ENCODE measurements around the gene KLF7.

KLF7 gene

DNA sequence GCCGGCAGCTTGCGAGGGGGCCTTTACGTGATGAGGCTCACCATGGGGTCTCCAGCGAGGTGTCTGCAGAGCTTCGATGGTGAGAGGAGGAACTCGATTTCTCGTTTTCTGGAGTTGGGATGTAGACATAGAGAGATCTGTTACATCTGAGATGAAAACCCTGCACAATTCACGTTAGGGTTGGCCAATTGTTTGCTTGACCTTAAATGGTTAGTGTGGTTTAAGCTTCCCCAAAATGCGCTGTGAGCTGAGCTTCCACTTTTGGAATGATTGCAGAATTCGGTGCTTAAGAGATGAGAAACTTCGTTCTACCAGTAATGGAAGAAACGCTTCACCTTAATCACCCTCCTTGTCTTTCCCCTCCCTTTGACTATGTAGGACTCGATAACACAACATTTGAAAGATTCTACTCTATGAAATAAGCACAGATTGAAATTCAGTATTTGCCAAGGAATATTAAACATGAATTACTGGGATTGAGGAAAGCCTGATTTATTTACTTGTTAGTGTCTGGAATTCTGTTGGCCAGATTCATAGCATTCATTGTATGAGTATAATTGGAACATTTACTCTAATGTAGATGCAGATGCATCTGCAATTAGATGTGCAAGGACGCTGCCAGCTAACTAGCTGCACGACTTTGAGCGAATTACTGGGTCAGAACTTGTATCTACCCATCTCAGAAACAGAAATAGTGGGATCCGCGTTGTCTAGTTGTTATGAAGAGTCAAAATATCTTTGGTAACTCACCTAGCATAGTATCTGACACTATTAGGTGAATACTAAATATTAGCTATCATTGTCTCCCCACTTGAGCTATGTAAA is 1.6 kb upstream of the KLF7 start:
- no peaks in the 10 kb centered on the region for H3K36me3 ChIP-seq (ENCODE audit: control insufficient read depth, insufficient read depth, low read length)
- WGBS, 2 experiments, result 15 to 25% methylated on average over 16 to 18 of the region's 18 CpGs
- H3K9me3 ChIP-seq (ENCODE audit: control insufficient read depth, low read length), result no peaks in the 10 kb centered on the region
- peak overlapping the region; percentile 69 for H3K4me3 ChIP-seq (ENCODE audit: insufficient read depth, low read depth, low read length)
- H3K27ac ChIP-seq (ENCODE audit: insufficient read depth, low read depth, low read length, poor library complexity, severe bottlenecking), result peak overlapping the region; percentile 100
- peaks cover 15% of the 10 kb centered on the region for H3K27me3 ChIP-seq (ENCODE audit: control insufficient read depth, insufficient read depth, low read length, poor library complexity, severe bottlenecking)
- peaks cover 28% of the 10 kb centered on the region for H3K4me1 ChIP-seq (ENCODE audit: control insufficient read depth, insufficient read depth, low read length)

DNA sequence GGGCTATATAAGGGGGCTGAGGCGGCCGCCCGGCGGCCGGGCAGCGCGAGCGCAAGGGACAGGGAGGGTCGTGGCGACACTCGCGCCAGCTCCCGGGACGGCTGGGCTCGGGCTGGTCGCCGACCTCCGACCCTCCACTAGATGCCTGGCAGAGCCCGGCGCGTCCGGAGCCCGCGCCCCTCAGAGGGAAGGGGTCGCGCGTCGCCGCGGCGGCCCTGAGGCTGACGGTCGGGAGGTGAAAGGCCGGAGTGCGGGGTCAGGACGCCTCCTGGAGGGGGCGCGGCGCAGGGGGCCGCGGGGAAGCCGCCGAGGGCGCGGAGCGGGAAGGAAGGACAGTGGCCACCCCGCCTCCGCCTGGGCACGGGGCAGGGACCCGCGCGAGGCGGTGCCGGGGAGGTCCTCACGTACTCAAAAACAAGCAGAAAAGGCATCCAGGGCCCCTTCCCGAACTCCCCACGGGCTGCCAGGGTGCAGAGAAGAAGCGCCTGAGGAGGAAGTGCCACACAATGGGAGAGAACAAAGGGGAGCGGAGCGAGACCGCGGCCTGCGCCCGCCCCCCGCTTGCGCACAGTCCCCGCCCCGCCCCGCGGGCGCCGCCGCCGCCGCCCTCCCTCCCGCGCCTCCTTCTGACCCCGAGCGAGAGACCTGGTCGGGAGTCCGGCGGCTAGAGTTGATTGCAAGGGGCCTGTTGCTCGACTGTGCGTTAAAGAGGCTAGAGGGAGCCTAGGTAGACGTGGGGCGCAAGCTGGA is 776 bp upstream of the KLF7 start:
- 0% methylated on average over 86 of the region's 86 CpGs for WGBS, 2 experiments
- Histone ChIP-seq H3K4me3 (ENCODE audit: insufficient read depth, low read depth, low read length) (peak overlapping the region; percentile 69), H3K36me3 (ENCODE audit: control insufficient read depth, insufficient read depth, low read length) (no peaks in the 10 kb centered on the region), H3K27ac (ENCODE audit: insufficient read depth, low read depth, low read length, poor library complexity, severe bottlenecking) (peak overlapping the region; percentile 100), H3K9me3 (ENCODE audit: control insufficient read depth, low read length) (no peaks in the 10 kb centered on the region), H3K4me1 (ENCODE audit: control insufficient read depth, insufficient read depth, low read length) (peaks cover 31% of the 10 kb centered on the region), H3K27me3 (ENCODE audit: control insufficient read depth, insufficient read depth, low read length, poor library complexity, severe bottlenecking) (peaks cover 15% of the 10 kb centered on the region)

DNA sequence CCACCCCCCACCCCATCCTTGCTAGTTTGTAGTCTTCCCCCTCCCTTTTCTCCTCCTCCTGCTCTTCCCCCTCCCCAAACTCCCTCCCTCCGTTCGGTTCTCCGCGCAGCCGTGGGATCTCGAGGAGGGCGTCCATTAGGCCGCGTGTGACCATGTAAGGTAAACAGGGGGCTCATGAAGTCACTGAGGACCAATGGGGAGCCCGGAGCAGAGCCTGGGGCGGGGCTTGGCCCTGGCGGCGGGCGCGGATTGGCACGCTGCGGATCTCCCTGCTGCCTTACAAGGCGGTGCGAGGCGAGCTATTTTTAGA is 246 bp upstream of the KLF7 start:
- peaks cover 36% of the 10 kb centered on the region for H3K4me1 ChIP-seq (ENCODE audit: control insufficient read depth, insufficient read depth, low read length)
- peaks cover 15% of the 10 kb centered on the region for H3K27me3 ChIP-seq (ENCODE audit: control insufficient read depth, insufficient read depth, low read length, poor library complexity, severe bottlenecking)
- H3K4me3 ChIP-seq (ENCODE audit: insufficient read depth, low read depth, low read length), result peak overlapping the region; percentile 69
- peak overlapping the region; percentile 100 for H3K27ac ChIP-seq (ENCODE audit: insufficient read depth, low read depth, low read length, poor library complexity, severe bottlenecking)
- no peaks in the 10 kb centered on the region for H3K36me3 ChIP-seq (ENCODE audit: control insufficient read depth, insufficient read depth, low read length)
- no peaks in the 10 kb centered on the region for H3K9me3 ChIP-seq (ENCODE audit: control insufficient read depth, low read length)
- WGBS, 2 experiments, result 0 to 1% methylated on average over 20 of the region's 20 CpGs

GRCh38 chr2:207164006-207164831 is 1.5 kb downstream of the KLF7 start:
- Histone ChIP-seq H3K27ac (ENCODE audit: insufficient read depth, low read depth, low read length, poor library complexity, severe bottlenecking) (no peak overlapping the region), H3K9me3 (ENCODE audit: control insufficient read depth, low read length) (no peaks in the 10 kb centered on the region), H3K36me3 (ENCODE audit: control insufficient read depth, insufficient read depth, low read length) (no peaks in the 10 kb centered on the region), H3K4me1 (ENCODE audit: control insufficient read depth, insufficient read depth, low read length) (peaks cover 44% of the 10 kb centered on the region), H3K4me3 (ENCODE audit: insufficient read depth, low read depth, low read length) (peak overlapping the region; percentile 69), H3K27me3 (ENCODE audit: control insufficient read depth, insufficient read depth, low read length, poor library complexity, severe bottlenecking) (peaks cover 15% of the 10 kb centered on the region)
- WGBS, 2 experiments, result 1 to 2% methylated on average over 20 of the region's 20 CpGs

DNA sequence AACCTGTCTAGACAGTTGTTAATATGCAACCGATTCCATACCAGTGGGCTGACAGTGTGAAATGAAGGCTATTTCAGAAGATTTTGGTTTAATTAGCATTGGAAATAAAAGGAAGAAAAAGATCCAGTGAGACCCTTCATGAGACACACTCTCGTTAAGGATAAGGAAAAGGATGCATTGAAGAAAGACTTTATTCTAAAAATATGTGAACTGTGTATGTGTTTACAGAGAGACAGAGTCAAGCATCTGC is 2.1 kb downstream of the KLF7 start:
- Histone ChIP-seq H3K27me3 (ENCODE audit: control insufficient read depth, insufficient read depth, low read length, poor library complexity, severe bottlenecking) (peaks cover 15% of the 10 kb centered on the region), H3K27ac (ENCODE audit: insufficient read depth, low read depth, low read length, poor library complexity, severe bottlenecking) (no peak overlapping the region), H3K9me3 (ENCODE audit: control insufficient read depth, low read length) (no peaks in the 10 kb centered on the region), H3K36me3 (ENCODE audit: control insufficient read depth, insufficient read depth, low read length) (no peaks in the 10 kb centered on the region), H3K4me3 (ENCODE audit: insufficient read depth, low read depth, low read length) (peak overlapping the region; percentile 69), H3K4me1 (ENCODE audit: control insufficient read depth, insufficient read depth, low read length) (peaks cover 44% of the 10 kb centered on the region)
- 17 to 22% methylated on average over 2 of the region's 2 CpGs for WGBS, 2 experiments

DNA sequence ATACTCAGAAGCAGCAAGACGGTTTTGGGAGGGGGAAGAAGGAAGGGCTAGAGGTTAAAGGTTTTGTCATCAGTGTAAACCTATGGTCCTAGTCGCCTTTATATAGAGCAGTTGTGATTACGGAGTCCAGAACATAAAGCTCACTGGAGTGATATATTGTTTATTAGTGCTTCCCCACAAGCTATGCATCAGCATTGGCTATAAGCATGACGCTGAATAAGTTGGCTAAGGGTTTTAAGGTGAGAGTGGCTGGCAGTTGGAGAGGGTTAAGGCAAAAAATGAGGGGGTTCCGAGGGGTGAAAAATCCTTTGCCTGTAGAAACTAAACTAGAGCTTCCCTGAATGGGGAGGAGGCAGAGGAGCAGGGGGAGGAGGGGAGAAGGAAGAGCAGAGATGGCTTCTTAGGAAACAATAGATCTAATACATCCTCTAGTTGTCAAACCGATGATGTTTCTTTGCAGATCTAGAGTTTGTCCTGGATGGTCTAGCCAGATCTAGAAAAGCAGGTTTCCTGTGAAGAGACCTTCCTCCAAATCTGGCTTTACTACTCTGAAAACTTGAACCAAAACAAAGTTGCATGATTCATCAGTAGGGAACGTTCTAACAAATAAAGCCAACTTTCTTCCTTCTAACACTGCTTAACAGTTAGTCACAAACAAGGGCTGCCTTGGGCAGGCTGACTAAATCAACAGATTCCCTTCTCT is 2.5 kb downstream of the KLF7 start:
- no peaks in the 10 kb centered on the region for H3K9me3 ChIP-seq (ENCODE audit: control insufficient read depth, low read length)
- H3K27ac ChIP-seq (ENCODE audit: insufficient read depth, low read depth, low read length, poor library complexity, severe bottlenecking), result no peak overlapping the region
- H3K27me3 ChIP-seq (ENCODE audit: control insufficient read depth, insufficient read depth, low read length, poor library complexity, severe bottlenecking), result peaks cover 15% of the 10 kb centered on the region
- WGBS, 2 experiments, result 29 to 43% methylated on average over 7 of the region's 7 CpGs
- peaks cover 42% of the 10 kb centered on the region for H3K4me1 ChIP-seq (ENCODE audit: control insufficient read depth, insufficient read depth, low read length)
- no peaks in the 10 kb centered on the region for H3K36me3 ChIP-seq (ENCODE audit: control insufficient read depth, insufficient read depth, low read length)
- H3K4me3 ChIP-seq (ENCODE audit: insufficient read depth, low read depth, low read length), result peak overlapping the region; percentile 69

GRCh38 chr2:207162316-207162715 is 3.4 kb downstream of the KLF7 start:
- 88 to 91% methylated on average over 6 to 8 of the region's 8 CpGs for WGBS, 2 experiments
- no peak overlapping the region for H3K4me3 ChIP-seq (ENCODE audit: insufficient read depth, low read depth, low read length)
- peaks cover 33% of the 10 kb centered on the region for H3K4me1 ChIP-seq (ENCODE audit: control insufficient read depth, insufficient read depth, low read length)
- no peaks in the 10 kb centered on the region for H3K36me3 ChIP-seq (ENCODE audit: control insufficient read depth, insufficient read depth, low read length)
- peaks cover 15% of the 10 kb centered on the region for H3K27me3 ChIP-seq (ENCODE audit: control insufficient read depth, insufficient read depth, low read length, poor library complexity, severe bottlenecking)
- no peaks in the 10 kb centered on the region for H3K9me3 ChIP-seq (ENCODE audit: control insufficient read depth, low read length)
- no peak overlapping the region for H3K27ac ChIP-seq (ENCODE audit: insufficient read depth, low read depth, low read length, poor library complexity, severe bottlenecking)

GRCh38 chr2:207161247-207162123 is 4.3 kb downstream of the KLF7 start:
- Histone ChIP-seq H3K36me3 (ENCODE audit: control insufficient read depth, insufficient read depth, low read length) (no peaks in the 10 kb centered on the region), H3K4me1 (ENCODE audit: control insufficient read depth, insufficient read depth, low read length) (peaks cover 32% of the 10 kb centered on the region), H3K27me3 (ENCODE audit: control insufficient read depth, insufficient read depth, low read length, poor library complexity, severe bottlenecking) (peaks cover 15% of the 10 kb centered on the region), H3K9me3 (ENCODE audit: control insufficient read depth, low read length) (no peaks in the 10 kb centered on the region), H3K4me3 (ENCODE audit: insufficient read depth, low read depth, low read length) (no peak overlapping the region), H3K27ac (ENCODE audit: insufficient read depth, low read depth, low read length, poor library complexity, severe bottlenecking) (no peak overlapping the region)
- WGBS, 2 experiments, result 75 to 82% methylated on average over 6 to 7 of the region's 7 CpGs

GRCh38 chr2:207160115-207160514 is 5.6 kb downstream of the KLF7 start:
- 43 to 53% methylated on average over 6 of the region's 7 CpGs for WGBS, 2 experiments
- peaks cover 32% of the 10 kb centered on the region for H3K4me1 ChIP-seq (ENCODE audit: control insufficient read depth, insufficient read depth, low read length)
- H3K4me3 ChIP-seq (ENCODE audit: insufficient read depth, low read depth, low read length), result no peak overlapping the region
- H3K27ac ChIP-seq (ENCODE audit: insufficient read depth, low read depth, low read length, poor library complexity, severe bottlenecking), result no peak overlapping the region
- H3K9me3 ChIP-seq (ENCODE audit: control insufficient read depth, low read length), result no peaks in the 10 kb centered on the region
- H3K36me3 ChIP-seq (ENCODE audit: control insufficient read depth, insufficient read depth, low read length), result no peaks in the 10 kb centered on the region
- peaks cover 15% of the 10 kb centered on the region for H3K27me3 ChIP-seq (ENCODE audit: control insufficient read depth, insufficient read depth, low read length, poor library complexity, severe bottlenecking)

All from ectodermal cell (in vitro differentiated cells).